GM04504 (cell line): Measurements from ENCODE around the gene CCDC194.
"Not testable (repeated sequence)": the region's sequence is repeated elsewhere in the genome, so short reads cannot be mapped to it uniquely, and the experiment has no call there.

Experiments
- DNase-seq: peaks from one replicate; pipeline ENCODE4 v3.0.0-alpha.2; 2012; ENCODE audit warnings: low read depth

Gene CCDC194

DNA sequence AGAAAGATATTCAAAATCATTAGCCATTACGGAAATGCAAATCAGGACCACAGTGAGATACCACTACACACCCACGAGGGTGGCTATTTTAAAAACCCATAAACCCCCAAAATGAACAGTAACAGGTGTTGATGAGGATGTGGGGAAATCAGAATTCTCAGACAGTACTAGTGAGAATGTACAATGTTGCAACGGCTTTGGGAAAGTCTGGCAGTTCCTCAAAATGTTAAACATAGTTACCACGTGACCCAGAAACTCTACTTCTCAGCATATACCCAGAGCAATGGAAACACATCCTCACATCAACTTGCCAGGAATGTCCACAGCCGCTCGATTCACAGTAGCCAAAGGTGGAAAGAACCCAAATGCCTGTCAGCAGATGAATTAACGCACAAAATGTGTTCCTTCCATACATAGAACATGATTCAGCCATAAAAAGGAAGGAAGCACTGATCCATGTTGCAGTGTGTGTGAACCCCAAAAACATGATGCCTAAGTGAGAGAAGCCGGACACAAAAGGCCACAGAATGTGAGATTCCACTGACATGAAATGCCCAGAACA, 23.9 kb downstream of the CCDC194 start:
- DNase-seq: no peak

- DNase-seq: no peak
Measured at GRCh38 chr19:17365361-17365760, 28.6 kb downstream of the CCDC194 start.

GRCh38 chr19:17363852-17364605, 30.0 kb downstream of the CCDC194 start:
- not testable (repeated sequence) for DNase-seq

- DNase-seq: no peak
Measured at GRCh38 chr19:17359905-17360800, 33.8 kb downstream of the CCDC194 start.

DNA sequence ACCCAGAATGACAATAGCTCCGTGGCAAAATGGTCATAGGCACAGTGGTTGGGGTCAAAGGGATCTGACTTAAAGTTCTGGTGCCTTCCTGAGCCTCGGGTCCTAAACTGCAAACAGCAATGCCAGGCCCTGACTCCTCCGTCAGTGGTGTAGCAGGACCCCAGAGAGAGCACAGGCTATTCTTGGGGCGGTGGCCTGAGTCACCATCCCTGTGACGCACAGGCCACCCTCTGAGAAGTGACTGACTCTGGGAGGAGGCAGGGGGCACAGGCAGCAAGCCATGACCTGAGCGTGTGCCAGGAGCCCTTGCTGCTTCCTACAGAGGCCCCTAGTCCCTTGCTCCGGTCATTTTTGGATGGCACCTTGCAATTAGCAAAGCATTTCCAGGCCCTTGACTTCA, 35.6 kb downstream of the CCDC194 start:
- no peak for DNase-seq

DNA sequence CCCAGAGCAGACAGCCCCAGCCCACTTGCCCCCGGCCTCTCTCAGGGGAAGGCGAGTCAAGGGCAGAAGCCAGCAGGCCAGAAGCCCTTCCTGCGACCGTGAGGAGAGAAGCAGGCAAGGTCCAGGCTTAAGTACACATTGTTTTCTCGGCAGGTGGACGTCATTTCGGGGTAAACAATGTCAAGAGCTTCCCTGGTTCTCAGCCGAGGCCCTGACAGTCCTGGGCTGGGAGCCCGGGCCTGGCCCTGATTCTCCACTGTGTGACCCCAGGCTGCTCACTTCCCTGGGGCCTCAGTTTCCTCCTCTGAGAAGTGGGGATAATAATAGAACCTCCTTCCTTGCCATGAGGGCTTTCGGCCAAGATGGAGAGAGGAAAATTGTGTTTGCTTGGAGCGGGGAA, 36.3 kb downstream of the CCDC194 start:
- DNase-seq: no peak

- DNase-seq: no peak
Measured at GRCh38 chr19:17357078-17357666, 36.8 kb downstream of the CCDC194 start.

GRCh38 chr19:17353386-17353785, 40.6 kb downstream of the CCDC194 start:
- no peak for DNase-seq

DNA sequence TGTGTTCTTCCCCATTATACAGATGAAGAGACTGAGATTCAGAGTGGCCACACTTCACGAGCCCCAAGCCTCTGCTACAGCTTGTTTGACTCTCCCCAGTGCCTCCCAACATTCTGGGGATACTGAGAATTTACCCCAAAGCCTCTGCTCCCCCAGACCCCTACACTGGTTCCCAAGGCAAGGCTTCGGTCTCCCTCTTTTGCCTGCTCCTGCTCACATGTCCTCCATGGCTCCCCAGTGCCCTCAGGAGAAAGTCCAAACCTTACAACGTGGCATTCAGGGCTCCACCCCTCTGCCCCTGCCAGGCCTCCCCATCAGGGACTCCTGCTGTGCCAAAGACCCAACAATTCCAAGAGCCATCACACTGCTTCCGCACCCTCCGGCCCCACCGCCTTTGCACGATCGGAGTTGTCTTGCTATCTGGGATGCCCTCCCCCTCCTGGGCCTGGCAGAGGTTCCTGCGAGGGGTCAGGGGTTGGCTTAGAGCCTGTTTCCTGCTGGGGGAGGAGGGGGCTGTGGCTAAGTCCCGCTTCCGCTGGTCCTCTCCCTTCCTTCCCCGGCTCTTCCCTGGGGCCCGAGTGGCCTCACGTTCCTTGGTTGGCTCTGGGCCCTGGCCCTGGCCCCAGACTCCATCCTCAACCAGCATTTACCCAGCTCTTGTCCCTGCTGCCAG, 41.3 kb downstream of the CCDC194 start:
- no peak for DNase-seq

- DNase-seq: no peak
Measured at GRCh38 chr19:17351815-17352435, 42.1 kb downstream of the CCDC194 start.

- no peak for DNase-seq
Measured at GRCh38 chr19:17348700-17349099, 45.3 kb downstream of the CCDC194 start.

DNA sequence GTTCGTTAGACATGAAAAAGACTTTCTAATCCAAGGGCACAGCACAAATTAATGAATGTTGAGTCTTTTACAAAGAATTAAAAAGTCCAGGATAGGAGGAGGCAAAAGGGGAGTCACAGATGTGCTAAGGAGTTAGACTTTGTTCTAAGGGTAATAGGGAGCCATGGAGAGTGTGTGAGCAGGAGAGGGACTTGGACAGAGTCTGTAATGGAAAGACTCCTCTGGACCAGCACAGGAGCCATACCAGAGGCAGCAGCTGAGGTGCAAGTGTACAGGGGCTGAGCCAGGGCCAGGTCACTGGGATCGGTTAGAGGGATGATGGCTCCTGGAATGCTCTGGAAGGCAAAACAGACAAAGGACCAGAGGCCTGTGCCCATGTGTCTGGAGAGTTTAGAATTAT, 46.1 kb downstream of the CCDC194 start:
- DNase-seq: no peak

GRCh38 chr19:17347361-17347760, 46.6 kb downstream of the CCDC194 start:
- DNase-seq: no peak

DNA sequence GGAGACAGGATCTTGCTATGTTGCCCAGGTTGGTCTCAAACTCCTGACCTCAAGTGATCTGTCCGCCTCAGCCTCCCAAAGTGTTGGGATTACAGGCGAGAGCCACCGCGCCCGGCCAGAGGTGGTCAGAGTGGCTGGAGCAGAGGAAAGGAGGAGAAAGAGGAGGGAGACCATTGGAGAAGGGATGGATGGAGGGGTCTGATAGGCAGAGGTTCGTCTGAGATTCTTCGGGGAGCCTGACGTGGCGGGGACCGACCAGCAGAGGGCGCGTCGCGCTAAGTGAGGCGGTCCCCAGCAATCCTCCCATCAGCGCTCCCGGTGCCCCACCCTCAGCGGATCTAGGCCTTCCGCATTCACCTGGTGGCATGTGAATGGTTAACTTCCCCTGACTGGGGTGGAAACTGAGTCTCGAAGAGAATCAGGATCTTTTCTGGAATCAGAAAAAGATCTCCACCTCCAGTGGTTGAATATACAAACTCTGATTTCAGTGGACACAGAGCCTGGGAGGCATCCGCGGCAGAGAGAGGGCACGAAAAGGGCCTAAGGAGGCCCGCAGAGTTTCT, 47.8 kb downstream of the CCDC194 start:
- DNase-seq: no peak

DNA sequence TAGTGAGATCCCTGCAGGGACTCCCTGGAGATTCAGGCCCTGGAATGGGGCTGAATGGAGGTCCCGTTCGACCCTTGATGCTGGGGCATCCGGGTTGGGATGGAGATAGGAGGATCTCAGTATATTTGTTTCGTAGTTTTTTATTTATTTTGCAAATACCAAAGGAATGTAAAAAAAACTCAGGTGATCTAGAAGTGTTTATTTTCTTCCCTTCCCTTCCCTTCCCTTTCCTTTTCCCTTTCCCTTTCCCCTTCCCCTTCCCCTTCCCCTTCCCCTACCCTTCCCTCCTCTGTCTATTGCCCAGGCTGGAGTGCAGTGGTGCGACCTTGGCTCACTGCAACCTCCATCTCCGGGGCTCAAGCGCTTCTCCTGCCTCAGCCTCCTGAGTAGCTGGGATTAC, 52.2 kb downstream of the CCDC194 start:
- DNase-seq: no peak

DNA sequence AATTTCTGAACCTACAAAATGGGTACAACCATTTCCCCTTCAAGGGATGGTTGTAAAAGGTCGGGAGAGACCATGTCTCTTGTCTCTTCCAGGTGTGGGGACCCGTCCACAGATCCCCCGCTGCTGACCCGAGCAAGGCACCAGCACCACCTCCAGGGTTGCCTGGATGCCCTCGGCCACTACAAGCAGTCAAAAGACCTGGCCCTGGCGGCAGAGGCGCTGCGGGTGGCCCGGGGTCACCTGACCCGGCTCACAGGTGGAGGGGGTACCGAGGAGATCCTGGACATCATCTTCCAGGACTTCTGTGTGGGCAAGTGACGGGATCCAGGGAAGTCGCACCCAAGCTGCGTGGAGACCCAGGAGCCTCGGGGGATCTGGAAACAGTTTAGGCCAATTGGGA, 52.6 kb downstream of the CCDC194 start:
- DNase-seq: no peak

- DNase-seq: no peak
Measured at GRCh38 chr19:17340871-17341357, 53.1 kb downstream of the CCDC194 start.
